IPS-20b (cell line): Measurements from ENCODE around the gene CIDEA.

Source experiments
- H3K27ac ChIP-seq: one replicate; pipeline ENCODE4 v1.5.1; 2013; ENCODE audit warnings: low read length
- H3K27me3 ChIP-seq: 2 replicates; pipeline ENCODE4 v1.6.1; 2013; ENCODE audit warnings: mild to moderate bottlenecking, low read length, inconsistent platforms; ENCODE audit not compliant: insufficient read depth
- H3K36me3 ChIP-seq: 2 replicates; pipeline ENCODE4 v1.6.1; 2013; ENCODE audit warnings: low read depth, mild to moderate bottlenecking, inconsistent platforms, low read length, moderate library complexity; ENCODE audit not compliant: insufficient read depth
- H3K4me1 ChIP-seq: 2 replicates; pipeline ENCODE4 v1.6.1; 2013; ENCODE audit warnings: mild to moderate bottlenecking, control low read depth, inconsistent platforms, low read length, moderate library complexity; ENCODE audit not compliant: insufficient read depth
- H3K4me3 ChIP-seq: 2 replicates; pipeline ENCODE4 v1.5.1; 2013; ENCODE audit warnings: mild to moderate bottlenecking, low read length, inconsistent platforms
- H3K9ac ChIP-seq: 2 replicates; pipeline ENCODE4 v1.6.1; 2013; ENCODE audit warnings: low read depth, mild to moderate bottlenecking, inconsistent platforms, low read length, moderate library complexity
- H3K9me3 ChIP-seq: 2 replicates; pipeline ENCODE4 v1.6.1; 2013; ENCODE audit warnings: mild to moderate bottlenecking, low read depth, low read length, inconsistent platforms; ENCODE audit not compliant: insufficient read depth

Gene CIDEA

DNA sequence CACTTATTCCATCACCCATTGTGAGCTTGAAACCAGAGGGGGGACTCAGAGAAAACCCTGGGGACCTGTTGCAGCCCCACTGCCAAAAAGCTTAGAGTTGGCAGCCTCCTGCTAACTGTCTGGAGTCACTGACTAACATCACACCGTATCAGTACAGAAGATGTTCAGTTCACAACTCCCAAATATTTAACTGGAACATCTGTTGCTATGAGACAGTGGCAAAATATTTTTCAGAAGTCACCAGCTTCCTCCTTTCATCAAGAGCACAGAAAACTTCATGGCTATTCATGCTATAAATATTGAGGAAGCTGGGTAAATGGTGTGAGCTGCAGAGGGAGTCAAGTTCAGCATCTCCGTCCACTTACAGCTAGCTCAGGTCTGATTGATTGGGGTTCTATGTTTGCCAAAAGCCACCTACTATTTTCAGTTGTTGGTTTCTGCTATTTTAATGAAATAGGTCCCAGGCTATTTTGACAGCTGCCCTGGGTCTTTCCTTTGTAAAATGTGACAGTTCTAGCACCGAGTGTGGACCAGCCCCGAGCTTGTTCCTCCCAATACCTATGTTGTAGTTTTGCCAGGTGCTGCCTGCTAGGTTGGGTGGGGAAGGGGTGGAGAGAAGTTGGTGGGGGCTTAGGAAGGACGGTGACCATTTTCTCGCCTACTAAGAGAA, 63.6 kb downstream of the CIDEA start:
- Histone ChIP-seq H3K27ac (no peak overlapping the region), H3K4me1 (peaks cover 3% of the 10 kb centered on the region; the same call in 1 of the 2 replicates), H3K9me3 (no peaks in the 10 kb centered on the region), H3K27me3 (no peaks in the 10 kb centered on the region), H3K4me3 (no peak overlapping the region), H3K36me3 (peaks cover 61% of the 10 kb centered on the region), H3K9ac (no peak overlapping the region)

DNA sequence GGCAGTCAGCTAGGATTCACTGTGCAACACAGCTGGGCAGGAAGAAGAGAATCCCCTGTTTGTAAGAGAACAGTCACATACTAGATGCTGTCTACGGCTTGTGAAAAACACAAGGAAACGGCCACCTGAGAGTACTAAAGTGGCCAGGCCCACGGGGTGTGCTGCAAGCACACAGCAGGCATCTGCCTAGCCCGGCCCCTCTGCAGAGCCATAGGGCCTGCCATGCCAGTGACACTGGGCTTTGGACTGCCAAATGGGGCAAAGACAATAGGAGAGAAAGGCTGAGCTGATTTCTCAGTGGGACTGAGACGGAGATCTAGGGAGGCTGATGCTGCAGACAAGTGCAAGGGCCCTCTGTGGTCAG, 64.2 kb downstream of the CIDEA start:
- Histone ChIP-seq H3K36me3 (peaks cover 61% of the 10 kb centered on the region), H3K27me3 (no peaks in the 10 kb centered on the region), H3K4me3 (no peak overlapping the region), H3K9ac (no peak overlapping the region), H3K4me1 (peaks cover 2% of the 10 kb centered on the region; the same call in 1 of the 2 replicates), H3K9me3 (no peaks in the 10 kb centered on the region), H3K27ac (no peak overlapping the region)

DNA sequence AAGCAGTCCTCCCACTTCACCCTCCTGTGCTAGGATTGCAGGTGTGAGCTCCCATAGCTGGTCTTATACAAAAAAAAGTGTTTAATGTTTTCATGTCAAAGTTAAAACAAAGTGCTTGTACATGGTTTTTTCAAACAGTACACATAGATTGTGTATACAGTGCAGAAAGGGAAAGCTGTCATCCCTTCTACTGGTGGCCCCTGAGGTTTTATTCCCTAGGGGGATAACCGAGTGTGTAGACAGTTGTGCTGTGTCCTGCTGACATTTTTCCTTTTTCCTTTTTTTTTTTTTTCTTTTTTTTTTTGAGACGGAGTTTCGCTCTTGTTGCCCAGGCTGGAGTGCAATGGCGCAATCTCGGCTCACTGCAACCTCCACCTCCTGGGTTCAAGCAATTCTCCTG, 64.7 kb downstream of the CIDEA start:
- Histone ChIP-seq H3K4me3 (no peak overlapping the region), H3K27me3 (no peaks in the 10 kb centered on the region), H3K36me3 (peaks cover 58% of the 10 kb centered on the region), H3K4me1 (no peaks in the 10 kb centered on the region), H3K9ac (no peak overlapping the region), H3K9me3 (no peaks in the 10 kb centered on the region), H3K27ac (no peak overlapping the region)

DNA sequence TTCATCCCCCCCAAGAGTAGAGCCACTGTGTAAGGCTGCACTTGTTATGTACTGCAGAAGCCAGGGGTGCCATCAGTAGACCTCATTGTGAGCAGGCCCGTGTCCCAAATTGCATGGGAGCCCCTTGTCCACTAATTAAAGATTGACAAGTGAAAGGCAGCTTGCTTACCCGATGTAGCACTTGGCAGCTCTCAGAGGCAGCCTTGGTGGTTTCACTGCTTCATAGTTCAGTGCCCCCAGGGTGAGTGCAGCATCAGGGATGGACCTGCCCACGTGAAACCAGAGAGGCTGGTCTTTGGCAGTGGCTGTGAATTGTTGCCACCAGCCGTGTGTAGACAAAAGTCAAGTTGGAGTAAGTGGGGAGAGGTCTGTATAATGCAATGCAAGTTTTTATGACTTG, 67.2 kb downstream of the CIDEA start:
- H3K9ac ChIP-seq, result no peak overlapping the region
- no peaks in the 10 kb centered on the region for H3K4me1 ChIP-seq
- H3K36me3 ChIP-seq, result peaks cover 51% of the 10 kb centered on the region
- no peaks in the 10 kb centered on the region for H3K9me3 ChIP-seq
- H3K4me3 ChIP-seq, result no peak overlapping the region
- no peaks in the 10 kb centered on the region for H3K27me3 ChIP-seq
- H3K27ac ChIP-seq, result no peak overlapping the region

DNA sequence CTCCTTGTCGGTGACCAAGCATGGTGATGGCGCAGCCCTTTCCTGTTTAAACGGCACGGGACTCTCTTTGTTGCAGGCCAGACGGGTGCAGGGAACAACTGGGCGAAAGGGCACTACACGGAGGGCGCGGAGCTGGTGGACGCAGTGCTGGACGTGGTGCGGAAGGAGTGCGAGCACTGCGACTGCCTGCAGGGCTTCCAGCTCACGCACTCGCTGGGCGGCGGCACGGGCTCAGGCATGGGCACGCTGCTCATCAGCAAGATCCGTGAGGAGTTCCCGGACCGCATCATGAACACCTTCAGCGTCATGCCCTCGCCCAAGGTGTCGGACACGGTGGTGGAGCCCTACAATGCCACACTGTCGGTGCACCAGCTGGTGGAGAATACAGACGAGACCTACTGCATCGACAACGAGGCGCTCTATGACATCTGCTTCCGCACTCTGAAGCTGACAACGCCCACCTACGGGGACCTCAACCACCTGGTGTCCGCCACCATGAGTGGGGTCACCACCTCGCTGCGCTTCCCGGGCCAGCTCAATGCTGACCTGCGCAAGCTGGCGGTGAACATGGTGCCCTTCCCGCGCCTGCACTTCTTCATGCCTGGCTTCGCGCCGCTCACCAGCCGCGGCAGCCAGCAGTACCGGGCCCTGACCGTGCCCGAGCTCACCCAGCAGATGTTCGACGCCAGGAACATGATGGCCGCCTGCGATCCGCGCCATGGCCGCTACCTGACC, 71.0 kb downstream of the CIDEA start:
- Histone ChIP-seq H3K4me1 (no peaks in the 10 kb centered on the region), H3K36me3 (peaks cover 74% of the 10 kb centered on the region), H3K27ac (no peak overlapping the region), H3K4me3 (no peak overlapping the region), H3K27me3 (no peaks in the 10 kb centered on the region), H3K9me3 (no peaks in the 10 kb centered on the region), H3K9ac (no peak overlapping the region)

DNA sequence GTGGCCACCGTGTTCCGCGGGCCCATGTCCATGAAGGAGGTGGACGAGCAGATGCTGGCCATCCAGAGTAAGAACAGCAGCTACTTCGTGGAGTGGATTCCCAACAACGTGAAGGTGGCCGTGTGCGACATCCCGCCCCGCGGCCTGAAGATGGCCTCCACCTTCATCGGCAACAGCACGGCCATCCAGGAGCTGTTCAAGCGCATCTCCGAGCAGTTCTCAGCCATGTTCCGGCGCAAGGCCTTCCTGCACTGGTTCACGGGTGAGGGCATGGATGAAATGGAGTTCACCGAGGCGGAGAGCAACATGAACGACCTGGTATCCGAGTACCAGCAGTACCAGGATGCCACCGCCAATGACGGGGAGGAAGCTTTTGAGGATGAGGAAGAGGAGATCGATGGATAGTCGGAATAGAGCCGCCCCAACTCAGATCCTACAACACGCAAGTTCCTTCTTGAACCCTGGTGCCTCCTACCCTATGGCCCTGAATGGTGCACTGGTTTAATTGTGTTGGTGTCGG, 71.6 kb downstream of the CIDEA start:
- Histone ChIP-seq H3K36me3 (peaks cover 71% of the 10 kb centered on the region), H3K4me3 (no peak overlapping the region)

DNA sequence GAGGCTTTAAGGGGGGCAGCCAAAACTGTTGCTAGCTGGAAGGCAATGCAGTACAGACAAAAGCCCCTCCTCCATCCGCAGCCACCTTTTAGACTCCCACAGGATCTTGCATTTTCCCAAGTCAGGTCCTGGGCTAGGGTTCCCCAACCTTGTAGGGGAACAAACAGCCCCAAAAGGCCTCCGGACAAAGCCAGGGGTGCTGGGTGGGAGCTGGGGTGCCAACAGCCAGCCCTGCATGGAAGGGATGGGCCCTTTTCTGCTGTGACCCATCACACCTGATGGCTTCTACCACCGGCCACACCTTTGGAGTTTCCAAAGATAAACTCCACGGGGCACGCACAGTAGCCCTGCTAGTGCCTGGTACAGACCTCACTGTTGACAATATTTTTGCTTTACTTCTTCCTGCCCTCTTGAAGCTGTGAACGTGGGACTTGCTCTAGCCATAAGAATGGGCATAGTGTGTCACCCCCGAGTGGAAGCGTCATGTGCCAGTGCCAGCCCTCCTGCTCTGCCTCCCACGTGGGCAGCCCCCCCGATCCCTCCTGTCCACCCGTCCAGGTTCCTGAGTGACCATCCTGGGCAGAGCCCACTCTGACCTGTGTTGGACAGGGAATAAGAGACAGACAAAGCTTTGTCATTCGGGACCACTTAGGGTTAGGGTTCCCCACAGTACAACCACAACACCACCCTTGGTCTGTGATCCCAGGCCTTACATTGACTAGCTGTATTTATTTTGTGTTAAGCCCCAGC, 72.7 kb downstream of the CIDEA start:
- H3K27me3 ChIP-seq, result no peaks in the 10 kb centered on the region
- no peak overlapping the region for H3K9ac ChIP-seq
- no peak overlapping the region for H3K4me3 ChIP-seq
- no peaks in the 10 kb centered on the region for H3K9me3 ChIP-seq
- H3K27ac ChIP-seq, result no peak overlapping the region
- H3K4me1 ChIP-seq, result no peaks in the 10 kb centered on the region
- peaks cover 69% of the 10 kb centered on the region for H3K36me3 ChIP-seq

More for the DNA sequence above, 71.6 kb downstream of the CIDEA start:
- H3K27ac ChIP-seq, result no peak overlapping the region
- H3K4me1 ChIP-seq, result no peaks in the 10 kb centered on the region
- no peaks in the 10 kb centered on the region for H3K9me3 ChIP-seq
- H3K27me3 ChIP-seq, result no peaks in the 10 kb centered on the region
- H3K9ac ChIP-seq, result no peak overlapping the region
